HCT116 (cell line): ENCODE measurements around the gene IFITM1. TPM values are rescaled to one million over a fixed set of nuclear protein-coding genes. Genes with fewer than 3 reads are reported as not detected.

Source experiments
- ATAC-seq: fragments of 200-7000 bp; cut with Tn5 transposase; 2 replicates; pipeline ENCODE4 v1.9.1; 2020; ENCODE audit warnings: mild to moderate bottlenecking, moderate library complexity
- BruUV-seq: library from RNA; stranded (reverse); fragments of 400-500 nt; replicated peaks from 2 replicates; lab custom pipeline; 2021; lab: Mats Ljungman, UMichigan
- CTCF ChIA-PET: fragments of 300-600 bp; sonication (Branson Sonifier 250); formaldehyde crosslinking; loops from one replicate; lab custom pipeline; 2021; ENCODE audit warnings: antibody characterized with exemption; lab: Charles Lee
- POLR2A ChIA-PET: fragments of 300-600, 350-600 bp; sonication (Branson Sonifier 250); formaldehyde crosslinking; loops from one replicate; lab custom pipeline; 2021; ENCODE audit warnings: antibody characterized with exemption; lab: Charles Lee
- RAD21 ChIA-PET, 2 experiments: fragments of 300-600 bp; sonication (Branson Sonifier 250); formaldehyde crosslinking; loops; one replicate each; lab custom pipeline; 2023; ENCODE audit warnings: low total read pairs in 2 of 2; ENCODE audit not compliant: uncharacterized antibody in 2 of 2, unreplicated experiment in 2 of 2, low non-redundant PET in 1 of 2; lab: Charles Lee
- DNase-seq: peaks from one replicate; pipeline ENCODE4 v3.0.0-alpha.2; 2010; ENCODE audit warnings: low read depth, low spot score
- H2AFZ ChIP-seq: fragments of 200-600 bp; shearing (Covaris generic), sonication (generic); 2 replicates; pipeline ENCODE4 v1.6.1; 2017; ENCODE audit warnings: low read depth, mixed run types, mixed read lengths, antibody characterized with exemption, low read length; ENCODE audit not compliant: poor library complexity, severe bottlenecking
- H3K27ac ChIP-seq: 2 replicates; pipeline ENCODE4 v1.5.1; 2012; ENCODE audit warnings: low read depth, low read length
- H3K27me3 ChIP-seq: fragments of 200-600 bp; sonication (generic); 2 replicates; pipeline ENCODE4 v1.6.1; 2016; ENCODE audit warnings: mixed run types, low read length, mixed read lengths; ENCODE audit not compliant: insufficient read depth
- H3K36me3 ChIP-seq, 2 experiments: fragments of 200-500 bp in 1 of 2; fragments of 200-600 bp in 1 of 2; sonication (Bioruptor generic) in 1 of 2; sonication (generic) in 1 of 2; 2 replicates each; pipeline versions ENCODE4 v1.5.1 to v1.6.1; 2014 to 2016; ENCODE audit warnings: low read length in 2 of 2, inconsistent platforms in 1 of 2, mixed read lengths in 1 of 2, mixed run types in 1 of 2; ENCODE audit not compliant: insufficient read depth in 2 of 2, control insufficient read depth in 1 of 2
- H3K4me1 ChIP-seq, 2 experiments: fragments of 200-600 bp in 1 of 2; sonication (generic) in 1 of 2; 2 replicates each; pipeline versions ENCODE4 v1.5.1 to v1.6.1; 2012 to 2017; ENCODE audit warnings: low read length in 2 of 2, inconsistent platforms in 1 of 2, mild to moderate bottlenecking in 1 of 2, mixed read lengths in 1 of 2, mixed run types in 1 of 2, moderate library complexity in 1 of 2; ENCODE audit not compliant: insufficient read depth in 2 of 2, control insufficient read depth in 1 of 2
- H3K4me2 ChIP-seq: fragments of 200-600 bp; sonication (generic); 2 replicates; pipeline ENCODE4 v1.6.1; 2017; ENCODE audit warnings: mixed run types, low read length, mixed read lengths
- H3K4me3 ChIP-seq, 2 experiments: fragments of 200-600 bp in 1 of 2; sonication (generic) in 1 of 2; replicated peaks in 1 of 2; 2 replicates each; pipeline ENCODE4 v1.5.1; 2011 to 2016; ENCODE audit warnings: low read length in 2 of 2, control low read depth in 1 of 2, low read depth in 1 of 2, mild to moderate bottlenecking in 1 of 2, mixed read lengths in 1 of 2, mixed run types in 1 of 2
- H3K79me2 ChIP-seq: fragments of 200-600 bp; sonication (generic); 2 replicates; pipeline ENCODE4 v1.6.1; 2017; ENCODE audit warnings: mild to moderate bottlenecking, mixed run types, low read length, moderate library complexity, mixed read lengths; ENCODE audit not compliant: insufficient read depth
- H3K9ac ChIP-seq: fragments of 200-600 bp; sonication (generic); 2 replicates; pipeline ENCODE4 v1.6.1; 2016; ENCODE audit warnings: low read length, mixed read lengths
- H3K9me2 ChIP-seq: fragments of 200-600 bp; sonication (generic), shearing (Covaris generic); 2 replicates; pipeline ENCODE4 v1.6.1; 2017; ENCODE audit warnings: mixed run types, mild to moderate bottlenecking, moderate library complexity; ENCODE audit not compliant: insufficient read depth
- H3K9me3 ChIP-seq, 2 experiments: fragments of 200-500 bp in 1 of 2; fragments of 200-600 bp in 1 of 2; sonication (Bioruptor generic) in 1 of 2; sonication (generic) in 1 of 2; 2 replicates each; pipeline ENCODE4 v1.6.1; 2014 to 2017; ENCODE audit warnings: low read length in 2 of 2, mixed read lengths in 2 of 2, inconsistent platforms in 1 of 2, low read depth in 1 of 2, mild to moderate bottlenecking in 1 of 2, mixed run types in 1 of 2, moderate library complexity in 1 of 2; ENCODE audit not compliant: control insufficient read depth in 1 of 2, insufficient read depth in 1 of 2
- H4K20me1 ChIP-seq: fragments of 200-600 bp; sonication (generic), shearing (Covaris generic); 2 replicates; pipeline ENCODE4 v1.6.1; 2017; ENCODE audit warnings: mixed run types, mild to moderate bottlenecking, moderate library complexity; ENCODE audit not compliant: insufficient read depth
- ATF3 ChIP-seq: IDR thresholded peaks from 2 replicates; pipeline ENCODE4 v1.6.1; 2012
- CBX3 ChIP-seq: IDR thresholded peaks from 2 replicates; pipeline ENCODE4 v1.6.1; 2012; ENCODE audit warnings: low read depth
- CTCF ChIP-seq, 3 experiments: fragments of 200-600 bp in 1 of 3; sonication (generic) in 1 of 3; IDR thresholded peaks in 2 of 3; conservative IDR thresholded peaks in 1 of 3; 2 replicates each; pipeline ENCODE4 v1.5.1; 2012 to 2017; ENCODE audit warnings: low read depth in 2 of 3, low read length in 2 of 3, antibody characterized with exemption in 1 of 3, borderline replicate concordance in 1 of 3, control low read depth in 1 of 3, mild to moderate bottlenecking in 1 of 3, mixed read lengths in 1 of 3, mixed run types in 1 of 3, moderate library complexity in 1 of 3; ENCODE audit not compliant: insufficient read depth in 1 of 3
- ELF1 ChIP-seq: IDR thresholded peaks from 2 replicates; pipeline ENCODE4 v1.6.1; 2012; ENCODE audit warnings: low read depth, borderline replicate concordance
- EZH2 ChIP-seq: fragments of 200-600 bp; sonication (generic); IDR thresholded peaks from 2 replicates; pipeline ENCODE4 v1.6.1; 2017; ENCODE audit warnings: antibody characterized with exemption, mixed run types
- JUND ChIP-seq: IDR thresholded peaks from 2 replicates; pipeline ENCODE4 v1.6.1; 2012
- MAX ChIP-seq: IDR thresholded peaks from 2 replicates; pipeline ENCODE4 v1.6.1; 2012
- POLR2A ChIP-seq: IDR thresholded peaks from 2 replicates; pipeline ENCODE4 v1.7.0; 2011; ENCODE audit warnings: borderline replicate concordance; ENCODE audit not compliant: insufficient read depth, insufficient read length; ENCODE audit errors: extremely low read depth
- SP1 ChIP-seq: IDR thresholded peaks from 2 replicates; pipeline ENCODE4 v1.6.1; 2012; ENCODE audit warnings: low read depth
- TCF7L2 ChIP-seq: IDR thresholded peaks from 2 replicates; pipeline ENCODE4 v1.7.0; 2011; ENCODE audit warnings: borderline replicate concordance, inconsistent platforms; ENCODE audit not compliant: insufficient read depth, insufficient read length; ENCODE audit errors: extremely low read depth
- YY1 ChIP-seq: IDR thresholded peaks from 2 replicates; pipeline ENCODE4 v1.6.1; 2011; ENCODE audit warnings: low read length, low read depth, moderate library complexity, mild to moderate bottlenecking; ENCODE audit not compliant: insufficient replicate concordance; ENCODE audit errors: extremely low read depth
- ZFX ChIP-seq: fragments of 450-650 bp; IDR thresholded peaks from 2 replicates; pipeline ENCODE4 v1.6.1; 2017
- intact Hi-C: fragments of 100-400 bp; cut with micrococcal nuclease; formaldehyde crosslinking; loops from 2 replicates; pipeline ENCODE4 v1.10.0; 2022
- total RNA-seq: library from RNA; stranded (reverse); gene quantifications from one replicate; pipeline ENCODE4 v1.2.1, GENCODE V29; 2021; ENCODE audit not compliant: unreplicated experiment
- TF ChIP-seq, protein P1 (sequence below): IDR thresholded peaks from 2 replicates; pipeline ENCODE4 v1.6.1; 2012; ENCODE audit warnings: low read depth
- TF ChIP-seq, protein P2 (sequence below): IDR thresholded peaks from 2 replicates; pipeline ENCODE4 v1.6.1; 2011; ENCODE audit warnings: mild to moderate bottlenecking, low read length, moderate library complexity; ENCODE audit not compliant: insufficient replicate concordance; ENCODE audit errors: extremely low read depth

The IFITM1 gene
- total RNA-seq, 1 experiment from 2014 or later, result 6.1 TPM

DNA sequence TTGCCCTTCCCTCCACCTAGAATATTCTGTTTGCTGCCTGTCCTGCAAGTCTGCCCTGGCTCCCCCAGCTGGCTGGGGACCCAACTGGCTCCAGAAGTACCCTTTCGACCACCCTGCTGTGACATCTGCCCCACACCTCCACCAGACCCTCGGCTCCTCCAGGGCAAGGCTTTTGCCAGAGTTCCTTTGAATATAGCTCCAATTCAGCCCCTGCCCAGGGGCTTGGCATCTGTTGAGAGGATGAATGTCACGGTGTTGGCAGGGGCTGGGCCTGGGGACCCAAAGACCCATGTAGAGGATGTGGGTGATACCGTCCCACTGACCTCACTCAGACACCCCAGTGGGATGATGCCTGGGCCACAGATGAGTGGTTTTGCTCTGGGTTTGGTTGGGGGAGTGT lies 31.7 kb upstream of the IFITM1 start:
- no peak for DNase-seq
- H3K36me3 ChIP-seq, result no peaks in the 10 kb centered on the region
- no peak overlapping the region for H3K4me2 ChIP-seq
- ChIA-PET POLR2A (no interaction called here), CTCF (no interaction called here)
- no peaks in the 10 kb centered on the region for H3K9me2 ChIP-seq
- H3K4me3 ChIP-seq, result no peak overlapping the region
- H3K9ac ChIP-seq, result no peak overlapping the region
- H3K4me1 ChIP-seq, result peaks cover 2 to 7% of the 10 kb centered on the region in 2 experiments
- no peaks in the 10 kb centered on the region for H3K79me2 ChIP-seq
- H3K27me3 ChIP-seq, result no peaks in the 10 kb centered on the region
- no peaks in the 10 kb centered on the region for H4K20me1 ChIP-seq
- intact Hi-C loops, result no loop called here
- BruUV-seq, result no TSS peak
- H3K27ac ChIP-seq, result no peak overlapping the region
- no peak for TF ChIP-seq CTCF (IDR thresholded peaks at IDR 0.05 in 2 of 3, conservative IDR thresholded peaks at IDR 0.05 in 1 of 3; ENCODE audit: borderline replicate concordance in 1 of 3, insufficient read depth in 1 of 3, low read depth in 2 of 3, low read length in 2 of 3)
- TF ChIP-seq MAX, result no peak
- no peak for TF ChIP-seq EZH2
- no peak for TF ChIP-seq ZFX
- TF ChIP-seq, protein P1, sequence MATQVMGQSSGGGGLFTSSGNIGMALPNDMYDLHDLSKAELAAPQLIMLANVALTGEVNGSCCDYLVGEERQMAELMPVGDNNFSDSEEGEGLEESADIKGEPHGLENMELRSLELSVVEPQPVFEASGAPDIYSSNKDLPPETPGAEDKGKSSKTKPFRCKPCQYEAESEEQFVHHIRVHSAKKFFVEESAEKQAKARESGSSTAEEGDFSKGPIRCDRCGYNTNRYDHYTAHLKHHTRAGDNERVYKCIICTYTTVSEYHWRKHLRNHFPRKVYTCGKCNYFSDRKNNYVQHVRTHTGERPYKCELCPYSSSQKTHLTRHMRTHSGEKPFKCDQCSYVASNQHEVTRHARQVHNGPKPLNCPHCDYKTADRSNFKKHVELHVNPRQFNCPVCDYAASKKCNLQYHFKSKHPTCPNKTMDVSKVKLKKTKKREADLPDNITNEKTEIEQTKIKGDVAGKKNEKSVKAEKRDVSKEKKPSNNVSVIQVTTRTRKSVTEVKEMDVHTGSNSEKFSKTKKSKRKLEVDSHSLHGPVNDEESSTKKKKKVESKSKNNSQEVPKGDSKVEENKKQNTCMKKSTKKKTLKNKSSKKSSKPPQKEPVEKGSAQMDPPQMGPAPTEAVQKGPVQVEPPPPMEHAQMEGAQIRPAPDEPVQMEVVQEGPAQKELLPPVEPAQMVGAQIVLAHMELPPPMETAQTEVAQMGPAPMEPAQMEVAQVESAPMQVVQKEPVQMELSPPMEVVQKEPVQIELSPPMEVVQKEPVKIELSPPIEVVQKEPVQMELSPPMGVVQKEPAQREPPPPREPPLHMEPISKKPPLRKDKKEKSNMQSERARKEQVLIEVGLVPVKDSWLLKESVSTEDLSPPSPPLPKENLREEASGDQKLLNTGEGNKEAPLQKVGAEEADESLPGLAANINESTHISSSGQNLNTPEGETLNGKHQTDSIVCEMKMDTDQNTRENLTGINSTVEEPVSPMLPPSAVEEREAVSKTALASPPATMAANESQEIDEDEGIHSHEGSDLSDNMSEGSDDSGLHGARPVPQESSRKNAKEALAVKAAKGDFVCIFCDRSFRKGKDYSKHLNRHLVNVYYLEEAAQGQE, result no peak
- no peak for TF ChIP-seq ATF3
- no peak for TF ChIP-seq ELF1
- TF ChIP-seq, protein P2, sequence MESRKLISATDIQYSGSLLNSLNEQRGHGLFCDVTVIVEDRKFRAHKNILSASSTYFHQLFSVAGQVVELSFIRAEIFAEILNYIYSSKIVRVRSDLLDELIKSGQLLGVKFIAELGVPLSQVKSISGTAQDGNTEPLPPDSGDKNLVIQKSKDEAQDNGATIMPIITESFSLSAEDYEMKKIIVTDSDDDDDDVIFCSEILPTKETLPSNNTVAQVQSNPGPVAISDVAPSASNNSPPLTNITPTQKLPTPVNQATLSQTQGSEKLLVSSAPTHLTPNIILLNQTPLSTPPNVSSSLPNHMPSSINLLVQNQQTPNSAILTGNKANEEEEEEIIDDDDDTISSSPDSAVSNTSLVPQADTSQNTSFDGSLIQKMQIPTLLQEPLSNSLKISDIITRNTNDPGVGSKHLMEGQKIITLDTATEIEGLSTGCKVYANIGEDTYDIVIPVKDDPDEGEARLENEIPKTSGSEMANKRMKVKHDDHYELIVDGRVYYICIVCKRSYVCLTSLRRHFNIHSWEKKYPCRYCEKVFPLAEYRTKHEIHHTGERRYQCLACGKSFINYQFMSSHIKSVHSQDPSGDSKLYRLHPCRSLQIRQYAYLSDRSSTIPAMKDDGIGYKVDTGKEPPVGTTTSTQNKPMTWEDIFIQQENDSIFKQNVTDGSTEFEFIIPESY, result no peak
- TF ChIP-seq SP1, result no peak
- TF ChIP-seq YY1, result no peak
- no peak for TF ChIP-seq POLR2A
- TF ChIP-seq TCF7L2, result no peak
- no peak for TF ChIP-seq CBX3
- TF ChIP-seq JUND, result no peak
- TF ChIP-seq, all 23 proteins: peak for 0
- Histone ChIP-seq H3K9me3 (no peaks in the 10 kb centered on the region), H2AFZ (no peak overlapping the region)
- ATAC-seq, result no peak
- RAD21 ChIA-PET, result no interaction called here
